IgD-negative memory B cell (primary cell): ENCODE data around the gene NR3C2. TPM values are rescaled to one million over a fixed set of nuclear protein-coding genes. Genes with fewer than 3 reads are reported as not detected.
A peak's percentile ranks its signal among the peaks of the same experiment; 100 is the strongest.
"Not testable (repeated sequence)": the region's sequence is repeated elsewhere in the genome, so short reads cannot be mapped to it uniquely, and the experiment has no call there.

Source experiments
- H3K27ac Mint-ChIP-seq, 3 donors: one replicate each; pipeline ENCODE4 v1.8.0; 2020 to 2022; ENCODE audit warnings: mild to moderate bottlenecking in 3 of 3, mixed read lengths in 3 of 3, moderate library complexity in 1 of 3
- H3K27me3 Mint-ChIP-seq: one replicate; pipeline ENCODE4 v1.8.0; 2021; ENCODE audit warnings: mixed read lengths
- H3K36me3 Mint-ChIP-seq: one replicate; pipeline ENCODE4 v1.8.0; 2020; ENCODE audit warnings: mild to moderate bottlenecking, mixed read lengths
- H3K4me1 Mint-ChIP-seq, 3 donors: one replicate each; pipeline ENCODE4 v1.8.0; 2020 to 2022; ENCODE audit warnings: mixed read lengths in 3 of 3, mild to moderate bottlenecking in 1 of 3
- H3K4me3 Mint-ChIP-seq, 4 donors: one replicate each; pipeline ENCODE4 v1.8.0; 2020 to 2022; ENCODE audit warnings: mild to moderate bottlenecking in 4 of 4, mixed read lengths in 4 of 4, moderate library complexity in 3 of 4
- H3K9me3 Mint-ChIP-seq, 3 donors: one replicate each; pipeline ENCODE4 v1.8.0; 2020 to 2021; ENCODE audit warnings: mixed read lengths in 3 of 3, mild to moderate bottlenecking in 1 of 3
- polyA plus RNA-seq: library from polyadenylated mRNA; unstranded; fragments of 300-500 nt; fragmentation: Illumina TruSeq; gene quantifications from one replicate; pipeline ENCODE4 v1.2.3, GENCODE V29; 2021

NR3C2 gene
- polyA plus RNA-seq, 1 donor from 2014 or later, result 2.3 TPM

GRCh38 chr4:148204892-148205291 is 237.3 kb downstream of the NR3C2 start:
- Mint-ChIP-seq H3K4me3 (no peak overlapping the region), H3K9me3 (no peaks in the 10 kb centered on the region), H3K4me1 (peaks cover 0 to 7% (median 0%) of the 10 kb centered on the region in 3 donors), H3K36me3 (peaks cover 4% of the 10 kb centered on the region), H3K27ac (no peak overlapping the region), H3K27me3 (no peaks in the 10 kb centered on the region)

GRCh38 chr4:148204171-148204570 is 238.0 kb downstream of the NR3C2 start:
- Mint-ChIP-seq H3K4me3 (no peak overlapping the region), H3K9me3 (no peaks in the 10 kb centered on the region), H3K4me1 (peaks cover 0 to 7% (median 0%) of the 10 kb centered on the region in 3 donors), H3K27ac (no peak overlapping the region), H3K36me3 (peaks cover 4% of the 10 kb centered on the region), H3K27me3 (no peaks in the 10 kb centered on the region)

- Mint-ChIP-seq H3K27me3 (no peaks in the 10 kb centered on the region), H3K4me1 (peaks cover 0 to 4% (median 0%) of the 10 kb centered on the region in 3 donors), H3K4me3 (no peak overlapping the region), H3K27ac (no peak overlapping the region), H3K9me3 (no peaks in the 10 kb centered on the region), H3K36me3 (peaks cover 4% of the 10 kb centered on the region)
These were observed 238.9 kb downstream of the NR3C2 start for GRCh38 chr4:148203056-148203898.

- peaks cover 0 to 3% (median 0%) of the 10 kb centered on the region in 3 donors for H3K4me1 Mint-ChIP-seq
- peaks cover 4% of the 10 kb centered on the region for H3K36me3 Mint-ChIP-seq
- peak overlapping the region in 1 of 4 donors; percentile 39 for H3K4me3 Mint-ChIP-seq
- H3K27me3 Mint-ChIP-seq, result no peaks in the 10 kb centered on the region
- H3K27ac Mint-ChIP-seq, result no peak overlapping the region
- no peaks in the 10 kb centered on the region for H3K9me3 Mint-ChIP-seq
These were observed 241.3 kb downstream of the NR3C2 start for GRCh38 chr4:148200960-148201359.

GRCh38 chr4:148196164-148196563 is 246.1 kb downstream of the NR3C2 start:
- Mint-ChIP-seq H3K36me3 (peaks cover 9% of the 10 kb centered on the region), H3K9me3 (no peaks in the 10 kb centered on the region), H3K4me3 (no peak overlapping the region), H3K27ac (no peak overlapping the region), H3K27me3 (no peaks in the 10 kb centered on the region), H3K4me1 (peaks cover 0 to 2% (median 0%) of the 10 kb centered on the region in 3 donors)

- Mint-ChIP-seq H3K4me1 (no peaks in the 10 kb centered on the region), H3K36me3 (peaks cover 7% of the 10 kb centered on the region), H3K27ac (no peak overlapping the region), H3K27me3 (no peaks in the 10 kb centered on the region), H3K4me3 (no peak overlapping the region), H3K9me3 (peaks cover 0 to 5% (median 0%) of the 10 kb centered on the region in 3 donors)
These were observed 249.7 kb downstream of the NR3C2 start for GRCh38 chr4:148192526-148192925.

- not testable (repeated sequence) for H3K4me1 Mint-ChIP-seq, H3K27ac Mint-ChIP-seq, H3K36me3 Mint-ChIP-seq, H3K4me3 Mint-ChIP-seq, H3K27me3 Mint-ChIP-seq
- peaks cover 0 to 17% (median 0%) of the 10 kb centered on the region in 3 donors for H3K9me3 Mint-ChIP-seq
These were observed 254.6 kb downstream of the NR3C2 start for GRCh38 chr4:148187454-148188222.

- Mint-ChIP-seq H3K4me1 (peaks cover 0 to 3% (median 3%) of the 10 kb centered on the region in 3 donors), H3K36me3 (peaks cover 2% of the 10 kb centered on the region), H3K27ac (peak overlapping the region in 1 of 3 donors; percentile 5), H3K27me3 (no peaks in the 10 kb centered on the region), H3K9me3 (peaks cover 0 to 17% (median 0%) of the 10 kb centered on the region in 3 donors), H3K4me3 (no peak overlapping the region)
These were observed 257.3 kb downstream of the NR3C2 start for GRCh38 chr4:148184922-148185321.

GRCh38 chr4:148182230-148182911 is 259.8 kb downstream of the NR3C2 start:
- H3K4me1 Mint-ChIP-seq, result peaks cover 0 to 3% (median 3%) of the 10 kb centered on the region in 3 donors
- H3K27ac Mint-ChIP-seq, result no peak overlapping the region
- no peak overlapping the region for H3K4me3 Mint-ChIP-seq
- peaks cover 0 to 10% (median 0%) of the 10 kb centered on the region in 3 donors for H3K9me3 Mint-ChIP-seq
- H3K36me3 Mint-ChIP-seq, result peaks cover 6% of the 10 kb centered on the region
- no peaks in the 10 kb centered on the region for H3K27me3 Mint-ChIP-seq

- H3K27me3 Mint-ChIP-seq, result no peaks in the 10 kb centered on the region
- peaks cover 0 to 18% (median 9%) of the 10 kb centered on the region in 3 donors for H3K4me1 Mint-ChIP-seq
- no peak overlapping the region for H3K27ac Mint-ChIP-seq
- H3K4me3 Mint-ChIP-seq, result no peak overlapping the region
- H3K36me3 Mint-ChIP-seq, result peaks cover 13% of the 10 kb centered on the region
- peaks cover 0 to 13% (median 0%) of the 10 kb centered on the region in 3 donors for H3K9me3 Mint-ChIP-seq
These were observed 268.7 kb downstream of the NR3C2 start for GRCh38 chr4:148173397-148174017.

GRCh38 chr4:148171596-148171995 is 270.6 kb downstream of the NR3C2 start:
- Mint-ChIP-seq H3K4me3 (peak overlapping the region in 2 of 4 donors; percentile 10 to 27), H3K4me1 (peaks cover 0 to 18% (median 9%) of the 10 kb centered on the region in 3 donors), H3K27ac (no peak overlapping the region), H3K36me3 (peaks cover 13% of the 10 kb centered on the region), H3K27me3 (no peaks in the 10 kb centered on the region), H3K9me3 (peaks cover 0 to 13% (median 0%) of the 10 kb centered on the region in 3 donors)

GRCh38 chr4:148170408-148171365 is 271.5 kb downstream of the NR3C2 start:
- H3K27me3 Mint-ChIP-seq, result no peaks in the 10 kb centered on the region
- H3K27ac Mint-ChIP-seq, result peak overlapping the region in 1 of 3 donors; percentile 8
- H3K9me3 Mint-ChIP-seq, result peaks cover 0 to 13% (median 0%) of the 10 kb centered on the region in 3 donors
- H3K4me3 Mint-ChIP-seq, result peak overlapping the region in 1 of 4 donors; percentile 29
- H3K4me1 Mint-ChIP-seq, result peaks cover 0 to 18% (median 9%) of the 10 kb centered on the region in 3 donors
- H3K36me3 Mint-ChIP-seq, result peaks cover 13% of the 10 kb centered on the region

- Mint-ChIP-seq H3K36me3 (peaks cover 4% of the 10 kb centered on the region), H3K27ac (no peak overlapping the region), H3K27me3 (no peaks in the 10 kb centered on the region), H3K9me3 (no peaks in the 10 kb centered on the region), H3K4me3 (no peak overlapping the region), H3K4me1 (peaks cover 0 to 6% (median 4%) of the 10 kb centered on the region in 3 donors)
These were observed 276.1 kb downstream of the NR3C2 start for GRCh38 chr4:148166132-148166591.
